ENCODE results near the gene PCNX3. TPM values are rescaled to one million over a fixed set of nuclear protein-coding genes. Genes with fewer than 3 reads are reported as not detected.
A peak's percentile ranks its signal among the peaks of the same experiment; 100 is the strongest.

The PCNX3 gene
- total and polyA plus RNA-seq, 2 of the 13 experiments (the other 11 are each of a cell fraction or from before 2014, with no cell fraction given) = 16.2 to 23.0 TPM

- in situ Hi-C loops (cut with HindIII; ENCODE audit: extremely low pct_ligation_motif_present, low pct_unique_long_range_greater_than_20kb) = loop anchor here (5.0 kb wide), 1 partner anchor 34 kb away; the partner anchor contains the start of gene EHBP1L1
- Histone ChIP-seq H3K4me3 (replicated peaks in 1 of 3; ENCODE audit: insufficient read depth in 1 of 3, low read depth in 2 of 3, low read length in 3 of 3) (peak overlapping the region; percentile 84 to 97 (median 94); a peak in 5 of 6 replicates), H3K36me3 (replicated peaks in 1 of 2; ENCODE audit: control insufficient read depth in 1 of 2, insufficient read depth in 2 of 2, low read length in 2 of 2) (peaks cover 20 to 46% of the 10 kb centered on the region in 2 experiments; a peak in 4 of 5 replicates), H3K27me3 (ENCODE audit: control insufficient read depth in 1 of 2, insufficient read depth in 2 of 2, low read length in 2 of 2) (no peaks in the 10 kb centered on the region; a peak in 1 of 5 replicates), H3K9me3 (ENCODE audit: low read length) (no peaks in the 10 kb centered on the region), H3K4me1 (ENCODE audit: insufficient read depth, low read length) (peaks cover 37% of the 10 kb centered on the region), H3K27ac (ENCODE audit: extremely low read length, insufficient read depth, low read length) (peak overlapping the region; percentile 31), H2AFZ (ENCODE audit: low read length) (no peak overlapping the region), H3K79me2 (ENCODE audit: insufficient read depth, low read length) (peaks cover 52% of the 10 kb centered on the region), H3K9ac (ENCODE audit: insufficient read depth, low read depth, low read length) (peak overlapping the region; percentile 95), H3K4me2 (ENCODE audit: low read depth, low read length) (peak overlapping the region; percentile 96), H4K20me1 (ENCODE audit: insufficient read depth, low read length) (peaks cover 21% of the 10 kb centered on the region; the same call in 1 of the 2 replicates)
- ChIA-PET CTCF (ENCODE audit: low intra/inter-chr PET ratio, low total read pairs) (no interaction called here), POLR2A (interaction anchor here (0.8 to 4.3 kb wide), 5 partner anchors 9 to 59 kb away, joined by 3 to 47 read pairs (median 4); partner anchors contain the start of gene ZNRD2)
- FAIRE-seq = no peak
- WGBS (ENCODE audit: low lambda C conversion rate) = 80% methylated on average over 7 of the region's 10 CpGs
- intact Hi-C loops (cut with micrococcal nuclease; ENCODE audit: unreplicated experiment) = no loop called here
- no TSS peak for BruUV-seq (replicated peaks)
- TF ChIP-seq XBP1 (CRISPR knock-in tag; IDR thresholded peaks at IDR 0.05) = no peak
- no peak for TF ChIP-seq SSRP1 (CRISPR knock-in tag; IDR thresholded peaks at IDR 0.05)
- peak; percentile 59 for TF ChIP-seq AGO2 (optimal IDR thresholded peaks at IDR 0.05; ENCODE audit: low read depth, low read length)
- 0 out of 2 replicates have a peak, but pooled peaks have one; percentile 10 for TF ChIP-seq ZNF687 (CRISPR knock-in tag; IDR thresholded peaks at IDR 0.05)
- peak; percentile 46; the same call in 1 of the 2 replicates for TF ChIP-seq HIVEP1 (CRISPR knock-in tag; IDR thresholded peaks at IDR 0.05)
- TF ChIP-seq AHR (CRISPR knock-in tag; IDR thresholded peaks at IDR 0.05) = no peak
- no peak for TF ChIP-seq KLF12 (CRISPR knock-in tag; IDR thresholded peaks at IDR 0.05; ENCODE audit: borderline replicate concordance)
- TF ChIP-seq PATZ1 (CRISPR knock-in tag; IDR thresholded peaks at IDR 0.05) = peak; percentile 34; the same call in 1 of the 2 replicates
- TF ChIP-seq SOX6 (IDR thresholded peaks at IDR 0.05) = no peak
- TF ChIP-seq SOX6 (CRISPR knock-in tag; IDR thresholded peaks at IDR 0.05) = 0 out of 2 replicates have a peak, but pooled peaks have one; percentile 14
- peak; percentile 18 for TF ChIP-seq XRCC5 (optimal IDR thresholded peaks at IDR 0.05; ENCODE audit: low read length)
- TF ChIP-seq EED (CRISPR knock-in tag; IDR thresholded peaks at IDR 0.05) = no peak
- no peak for TF ChIP-seq ZNF615 (CRISPR knock-in tag; IDR thresholded peaks at IDR 0.05; ENCODE audit: borderline replicate concordance)
- peak; percentile 89 for TF ChIP-seq ZNF263 (CRISPR knock-in tag; IDR thresholded peaks at IDR 0.05)
- no peak for TF ChIP-seq ZNF331 (CRISPR knock-in tag; IDR thresholded peaks at IDR 0.05)
- DNase-seq (ENCODE audit: low spot score) = no peak
- no peak for ATAC-seq
These were observed 4.4 kb upstream of the PCNX3 start for GRCh38 chr11:65611028-65611757.
